ENCODE data around the gene NR3C2. TPM values are rescaled to one million over a fixed set of nuclear protein-coding genes. Genes with fewer than 3 reads are reported as not detected.

Gene NR3C2
- total RNA-seq, 2 experiments from 2014 or later: 3.1 to 3.3 TPM

DNA sequence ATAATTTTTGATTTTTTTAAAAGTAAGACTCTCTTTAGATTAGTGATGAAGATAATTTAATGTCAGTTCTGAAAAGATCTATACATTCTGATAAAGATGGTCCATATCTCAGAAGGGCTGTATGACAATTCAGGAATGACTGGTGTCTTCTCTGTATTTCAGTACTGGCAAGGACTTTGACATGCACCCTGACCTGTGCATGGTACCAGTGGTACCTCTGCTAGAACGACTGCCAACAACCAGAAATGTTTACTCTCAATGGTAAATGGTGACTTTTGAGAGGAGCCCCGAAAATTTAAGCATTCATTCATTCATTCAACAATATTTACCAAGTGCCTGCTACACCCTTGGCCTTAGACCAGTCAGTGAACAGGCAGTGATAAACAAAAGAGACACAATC is 4.8 kb downstream of the NR3C2 start:
- ChIA-PET CTCF (no interaction called here), POLR2A (no interaction called here)

DNA sequence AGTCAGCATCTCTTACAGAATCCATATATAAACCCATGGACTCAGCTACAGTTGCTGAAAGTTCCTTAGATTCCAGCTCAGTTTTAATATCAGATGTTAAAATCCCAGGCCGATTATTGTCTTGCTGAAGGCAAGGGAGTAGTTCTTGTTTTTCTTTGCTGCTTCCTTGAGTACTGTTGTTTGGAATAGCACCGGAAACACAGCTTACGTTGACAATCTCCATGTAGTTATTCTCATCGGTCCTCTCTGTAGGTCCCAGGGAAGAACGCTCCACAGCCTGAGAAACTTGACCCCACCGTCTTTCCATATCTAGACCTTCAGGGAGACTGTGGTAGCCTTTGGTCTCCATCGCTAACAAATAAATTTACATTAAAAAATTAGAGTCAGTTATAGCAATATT is 5.7 kb downstream of the NR3C2 start:
- ChIA-PET POLR2A (no interaction called here), CTCF (no interaction called here)

DNA sequence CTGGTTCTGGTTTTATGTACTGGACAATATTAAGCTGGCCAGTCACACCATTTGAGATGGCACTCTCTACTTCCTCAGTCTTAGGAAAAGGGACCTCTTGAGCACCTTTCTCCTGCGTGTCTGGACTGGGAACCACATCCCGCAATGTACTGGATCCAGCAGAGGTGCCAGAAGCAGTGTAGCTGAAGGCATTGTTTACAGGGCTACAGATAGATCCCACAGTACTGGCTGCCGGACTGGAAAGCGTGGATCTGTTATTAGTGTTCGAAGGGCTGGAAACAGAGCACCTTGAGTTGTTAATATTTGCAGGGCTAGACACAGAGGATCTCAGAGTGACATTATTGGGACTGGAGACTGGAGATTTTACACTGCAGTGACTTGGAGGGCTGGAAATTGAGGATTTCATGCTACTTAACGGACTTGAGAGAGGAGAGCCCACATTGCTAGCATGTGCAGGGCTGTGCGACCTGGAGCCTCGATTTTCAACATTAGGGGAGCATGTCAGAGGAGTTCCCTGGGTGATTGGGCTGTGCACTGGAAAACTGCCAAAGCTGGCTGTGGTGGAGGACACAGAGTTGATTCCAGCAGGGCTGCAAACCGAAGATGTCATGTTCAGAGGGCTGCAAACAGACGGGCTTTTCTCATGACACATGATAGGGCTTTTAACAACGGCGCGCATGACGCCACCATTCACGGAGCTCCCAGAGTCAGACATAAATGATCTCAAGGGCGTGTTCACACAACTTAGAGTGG is 6.4 kb downstream of the NR3C2 start:
- POLR2A ChIA-PET: no interaction called here
- CTCF ChIA-PET: no interaction called here

DNA sequence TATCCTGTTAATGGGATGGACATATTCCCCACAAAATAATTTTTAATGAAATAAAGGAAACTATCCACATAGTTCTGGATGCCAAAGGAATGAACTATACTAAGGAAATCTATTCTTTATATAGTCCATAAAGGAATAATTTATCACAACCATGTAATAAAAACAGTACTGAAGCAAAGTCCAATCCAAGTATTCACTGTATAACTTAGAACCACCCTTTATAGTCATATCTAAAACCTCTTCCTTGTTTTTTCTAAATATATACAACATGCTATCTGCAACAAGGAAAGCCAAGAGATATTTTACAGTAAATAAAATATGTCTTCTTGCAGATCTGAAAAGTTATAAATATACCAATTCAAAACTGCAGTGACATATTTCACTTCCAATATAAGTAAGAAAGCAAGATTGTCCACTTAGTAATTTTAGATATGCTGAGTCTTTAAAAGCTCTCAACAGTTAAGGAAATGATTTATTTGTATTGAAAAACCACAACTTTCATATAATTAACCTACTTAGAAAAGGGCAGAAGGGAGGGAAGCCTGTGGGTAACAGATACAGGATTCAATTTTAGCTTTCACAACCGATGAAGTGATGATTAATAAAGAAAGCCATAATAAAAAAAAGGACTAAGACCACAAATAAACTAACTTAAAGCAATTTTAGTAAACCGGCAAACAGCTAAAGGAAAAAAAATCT is 8.0 kb downstream of the NR3C2 start:
- ChIA-PET CTCF (no interaction called here), POLR2A (interaction anchor here (0.7 kb wide), 1 partner anchor 9 kb away, joined by 3 read pairs; no protein-coding TSS in a partner anchor)

DNA sequence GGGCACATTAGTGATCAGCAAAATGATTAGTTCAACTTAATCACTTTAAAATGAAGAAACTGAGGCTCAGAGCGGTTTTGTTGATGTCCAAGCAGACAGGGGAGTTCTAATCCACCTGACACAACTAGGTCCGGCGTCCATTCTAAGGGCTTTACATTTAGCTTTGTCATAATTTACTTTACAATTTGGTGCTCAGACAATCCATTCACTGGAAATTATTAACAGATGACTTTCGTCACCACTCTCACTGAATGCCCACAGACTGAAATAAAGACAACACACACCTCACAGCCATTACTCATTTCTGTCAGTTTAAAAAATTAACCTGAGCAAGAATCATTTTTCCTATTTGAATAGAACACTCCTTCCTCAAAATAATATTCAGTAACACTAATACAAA is 10.8 kb downstream of the NR3C2 start:
- ChIA-PET CTCF (no interaction called here), POLR2A (interaction anchor here (1.5 kb wide), 1 partner anchor 11 kb away, joined by 4 read pairs; the partner anchor contains the start of gene NR3C2)

DNA sequence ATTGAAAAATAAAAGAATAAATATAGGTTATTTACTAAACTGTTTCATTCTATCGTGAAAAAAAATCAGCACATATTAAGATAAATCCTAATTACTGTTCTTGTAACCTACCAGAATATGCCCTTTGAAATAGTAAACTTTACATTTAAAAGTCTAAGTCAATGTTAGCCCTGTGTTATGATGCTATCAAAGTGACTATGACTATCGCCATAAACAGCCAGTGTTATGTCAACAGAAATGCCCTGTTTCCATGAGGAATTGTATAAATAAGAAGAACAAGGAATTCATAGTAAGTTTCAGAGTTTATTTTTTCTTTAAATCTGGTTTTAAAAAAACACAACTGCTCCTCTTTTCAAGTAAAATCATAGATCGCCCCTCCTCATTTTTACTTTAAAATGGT is 11.4 kb downstream of the NR3C2 start:
- ChIA-PET POLR2A (no interaction called here), CTCF (no interaction called here)

DNA sequence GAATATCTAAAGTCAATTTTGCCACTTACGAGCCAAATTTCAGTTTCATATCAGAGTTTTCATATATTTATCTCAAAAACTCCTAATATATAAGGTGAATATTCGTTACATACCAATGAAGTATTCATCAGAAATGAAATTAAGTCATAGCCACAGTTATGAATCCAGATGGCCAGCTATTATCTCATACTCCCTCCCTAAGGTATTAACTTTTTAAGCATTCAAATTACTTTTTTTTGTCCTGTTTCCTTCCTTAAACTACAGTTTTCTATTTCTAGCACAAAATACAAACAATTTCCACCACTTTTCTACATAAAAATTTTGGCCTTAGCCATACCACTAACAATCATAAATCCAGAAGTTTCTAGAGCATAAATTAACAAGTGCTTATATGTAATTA is 13.0 kb downstream of the NR3C2 start:
- ChIA-PET POLR2A (no interaction called here), CTCF (no interaction called here)

DNA sequence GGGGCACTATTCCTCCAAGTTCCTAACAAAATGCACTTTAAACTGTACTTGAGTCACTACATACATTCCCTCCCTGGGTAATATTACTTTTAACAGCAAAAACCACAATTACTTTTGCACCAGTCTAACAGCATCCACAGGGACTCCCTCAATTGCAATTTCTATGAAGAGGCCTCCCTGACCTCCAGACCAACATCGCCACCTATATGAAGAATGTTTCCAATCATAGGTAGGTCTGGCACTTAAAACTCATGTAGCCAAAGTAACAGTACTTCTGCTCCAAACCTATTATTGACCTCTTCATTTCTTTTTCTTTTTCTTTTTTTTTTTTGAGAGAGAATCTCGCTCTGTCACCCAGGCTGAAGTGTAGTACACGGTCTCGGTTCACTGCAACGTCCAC is 15.6 kb downstream of the NR3C2 start:
- CTCF ChIA-PET: interaction anchor here (0.7 kb wide), 1 partner anchor 385 kb away, joined by 4 read pairs; no protein-coding TSS in a partner anchor

DNA sequence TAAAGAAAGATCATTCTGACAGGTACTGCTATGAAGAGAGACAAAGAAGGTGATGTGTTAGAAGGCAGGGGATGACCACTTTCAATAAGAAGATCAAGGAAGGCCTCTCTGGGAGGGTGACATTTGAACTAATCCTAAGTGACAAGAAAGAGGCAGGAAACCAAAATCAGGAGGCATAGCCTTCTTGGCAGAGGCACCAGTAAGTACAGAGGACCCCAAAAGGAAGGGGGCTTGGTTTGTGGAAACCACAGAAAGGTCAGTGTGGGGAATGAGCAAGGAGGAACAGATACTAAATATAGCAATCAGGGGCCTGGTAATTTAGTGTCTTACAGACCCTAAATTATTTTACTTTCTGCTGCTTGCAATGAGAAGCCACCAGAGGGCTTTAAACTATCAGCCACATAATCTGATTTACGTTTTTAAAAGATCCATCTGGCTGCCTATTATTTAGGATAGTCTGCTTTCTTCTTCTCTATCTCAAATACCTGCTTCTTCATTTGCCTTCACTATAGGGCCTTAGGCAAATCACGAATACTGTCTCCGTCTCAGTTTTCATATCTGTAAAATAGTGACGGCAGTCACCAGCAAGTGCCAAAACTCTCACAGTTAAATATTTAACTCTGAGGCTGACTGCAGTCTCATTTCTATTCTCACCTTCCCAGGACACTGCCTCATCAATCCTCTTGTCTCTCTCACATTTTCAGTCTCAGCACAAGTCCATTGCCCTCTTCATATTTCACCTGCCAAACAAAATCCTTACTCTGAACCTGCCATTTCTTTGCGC is 16.7 kb downstream of the NR3C2 start:
- ChIA-PET POLR2A (no interaction called here), CTCF (no interaction called here)

More for the DNA sequence above, 15.6 kb downstream of the NR3C2 start:
- POLR2A ChIA-PET: no interaction called here

DNA sequence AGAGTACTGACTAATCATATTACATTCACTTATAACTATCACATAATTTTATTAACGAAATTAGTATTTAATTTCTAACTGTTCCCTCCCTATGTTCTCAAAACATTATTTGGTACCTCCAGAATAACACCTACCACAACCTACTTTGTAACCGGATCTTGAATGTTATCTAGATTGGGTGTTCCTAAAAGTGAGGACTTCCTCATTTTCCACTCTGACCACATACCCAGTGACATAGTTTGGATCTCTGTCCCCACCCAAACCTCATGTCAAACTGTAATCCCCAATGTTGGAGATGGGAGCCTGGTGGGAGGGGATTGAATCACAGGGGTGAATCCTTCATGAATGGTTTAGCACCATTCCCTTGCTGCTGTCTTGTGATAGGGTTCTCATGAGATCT is 21.8 kb downstream of the NR3C2 start:
- POLR2A ChIA-PET: no interaction called here
- CTCF ChIA-PET: no interaction called here

DNA sequence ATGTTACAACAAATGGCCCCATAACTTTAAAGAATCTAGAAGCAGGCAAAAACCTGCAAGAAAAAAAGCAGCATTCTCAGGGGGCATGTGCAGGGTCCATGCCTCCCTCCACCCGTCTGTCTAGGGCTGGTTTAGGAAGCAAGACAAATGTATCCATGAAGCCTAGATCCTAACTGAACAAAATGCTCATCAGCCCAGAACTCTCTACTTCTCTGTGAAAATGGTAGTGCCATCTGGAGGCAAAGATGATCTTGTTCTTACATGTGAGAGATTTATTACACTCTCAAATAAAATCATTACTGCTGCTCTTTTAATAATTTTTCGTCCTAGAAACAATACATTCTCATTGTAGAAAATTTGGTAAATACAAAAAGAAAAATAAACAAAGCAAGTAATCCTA is 26.7 kb downstream of the NR3C2 start:
- ChIA-PET CTCF (no interaction called here), POLR2A (no interaction called here)

DNA sequence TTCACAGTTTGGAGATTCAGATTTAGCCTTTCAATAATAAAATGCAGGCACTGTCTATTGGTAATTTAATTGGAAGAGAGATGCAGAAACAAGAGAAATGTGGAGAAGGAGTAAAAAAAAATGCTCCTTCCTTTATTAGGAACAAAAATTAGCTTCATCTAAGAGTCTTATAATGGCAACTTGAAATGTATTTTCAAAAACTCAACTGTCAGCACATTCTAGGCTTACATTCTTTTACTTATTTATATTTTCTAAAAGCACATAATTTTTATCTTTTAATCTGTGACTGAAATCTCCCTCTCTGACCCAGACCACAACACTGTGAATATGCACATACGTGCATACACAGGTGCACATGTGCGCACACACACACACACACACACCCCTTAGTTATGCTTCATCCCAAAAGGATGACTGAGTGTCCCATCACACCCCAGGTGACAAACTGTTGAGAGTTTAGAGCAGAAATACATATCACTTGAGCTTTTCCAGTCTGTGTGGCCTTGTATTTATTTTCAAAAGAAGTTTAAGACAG is 29.7 kb downstream of the NR3C2 start:
- CTCF ChIA-PET: interaction anchor here (0.9 kb wide), 1 partner anchor 16 kb away, joined by 3 read pairs; no protein-coding TSS in a partner anchor
- POLR2A ChIA-PET: no interaction called here

DNA sequence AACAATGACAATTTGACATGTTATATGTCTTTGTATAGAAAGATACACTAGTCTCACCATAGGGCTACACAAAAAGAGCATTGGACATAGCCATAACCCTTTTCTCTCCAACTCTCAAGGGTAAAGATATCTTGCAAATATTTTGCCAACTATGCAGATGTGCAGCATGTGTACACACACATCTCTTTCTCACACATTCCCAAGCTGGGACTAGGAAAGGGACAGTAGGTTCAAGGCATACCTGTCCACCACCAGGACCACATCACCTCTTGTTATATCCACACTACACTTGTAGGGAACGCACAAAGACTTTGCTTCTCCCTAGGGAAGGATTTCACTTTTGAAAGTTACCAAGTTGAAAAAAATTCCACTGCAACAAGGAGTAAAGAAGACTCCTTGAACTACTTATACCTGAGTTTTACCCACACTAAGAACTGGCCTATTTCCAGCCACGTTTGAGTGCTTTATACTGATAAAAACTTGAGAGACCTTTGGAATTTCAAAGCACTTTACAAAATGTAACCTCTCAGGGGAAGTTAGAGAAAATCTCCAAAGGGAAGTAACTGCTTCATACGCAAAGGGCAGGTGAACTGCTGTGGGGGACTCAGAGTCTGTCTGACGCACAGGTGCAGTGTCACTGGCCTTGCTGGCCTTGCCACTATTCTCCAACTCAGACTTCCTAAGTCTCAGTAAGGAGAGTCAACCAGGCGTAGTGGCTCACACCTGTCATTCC is 36.9 kb downstream of the NR3C2 start:
- CTCF ChIA-PET: no interaction called here
- POLR2A ChIA-PET: no interaction called here

DNA sequence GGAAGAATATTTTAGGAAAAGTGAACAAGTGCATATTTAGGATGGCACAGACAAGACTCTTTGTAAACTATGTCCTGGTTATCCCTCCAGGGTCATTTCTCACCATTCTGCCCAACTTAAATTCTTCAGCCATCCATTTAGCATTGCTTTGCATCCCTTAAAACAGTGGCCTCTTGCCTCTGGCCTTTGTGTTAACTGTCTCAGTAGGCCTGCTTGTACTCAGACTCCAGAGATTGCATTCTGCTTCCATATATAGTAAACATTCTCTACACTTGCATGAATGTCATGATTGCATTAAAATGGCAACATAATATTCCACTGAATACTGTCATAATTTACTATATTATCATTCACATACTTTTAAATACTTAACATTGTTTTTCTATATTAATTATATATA is 43.2 kb downstream of the NR3C2 start:
- ChIA-PET POLR2A (no interaction called here), CTCF (no interaction called here)

DNA sequence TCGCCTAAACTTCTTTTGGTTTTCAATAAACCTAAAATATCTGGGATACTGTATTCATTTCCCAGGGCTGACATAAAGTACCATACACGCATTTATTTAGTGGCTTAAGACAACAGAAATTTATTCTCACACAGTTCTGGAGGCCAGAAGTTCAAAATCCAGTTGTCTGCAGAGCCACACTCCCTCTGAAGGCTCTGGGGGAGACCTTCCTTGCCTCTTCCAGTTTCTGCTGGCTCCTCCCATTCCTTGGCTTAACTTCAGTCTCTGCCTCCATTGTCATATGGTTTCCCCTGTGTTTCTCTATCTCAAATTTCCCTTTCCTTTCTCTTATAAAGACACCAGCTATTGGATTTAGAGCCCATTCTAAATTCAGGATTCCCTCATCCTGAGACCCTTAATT is 44.4 kb downstream of the NR3C2 start:
- POLR2A ChIA-PET: no interaction called here
- CTCF ChIA-PET: no interaction called here

DNA sequence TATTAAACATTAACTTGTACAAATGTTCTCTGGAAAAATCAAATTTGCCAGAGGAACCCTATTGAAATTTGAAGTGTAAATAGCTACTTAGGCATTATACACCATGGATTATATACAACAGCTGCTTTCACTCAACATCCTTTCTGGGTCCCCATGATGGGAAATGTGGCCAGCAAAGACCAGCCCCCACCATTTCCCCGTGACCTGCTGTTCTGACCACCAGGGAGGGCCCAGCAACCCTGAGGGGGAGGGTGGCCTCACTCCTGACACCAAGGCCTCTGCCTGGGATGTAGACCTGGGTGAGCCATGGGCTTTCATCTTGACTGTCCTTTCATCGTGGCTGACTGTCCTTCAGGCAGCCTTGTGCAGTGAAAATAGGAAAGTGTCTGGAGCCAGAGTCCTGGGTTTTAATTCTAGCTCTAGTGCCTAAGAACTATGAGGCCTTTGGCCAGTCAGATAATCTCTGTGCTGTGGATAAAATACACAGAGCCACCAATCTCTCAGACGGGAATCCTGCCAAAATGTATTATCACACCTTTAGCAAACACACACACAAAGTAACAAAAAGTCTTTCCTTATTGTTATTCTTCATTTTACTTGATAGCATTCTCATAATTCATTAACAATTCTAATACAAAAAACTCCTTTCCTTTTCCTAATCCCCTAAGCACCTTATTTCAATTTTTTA is 45.1 kb downstream of the NR3C2 start:
- POLR2A ChIA-PET: no interaction called here
- CTCF ChIA-PET: interaction anchor here (1.2 kb wide), 1 partner anchor 15 kb away, joined by 3 read pairs; no protein-coding TSS in a partner anchor

DNA sequence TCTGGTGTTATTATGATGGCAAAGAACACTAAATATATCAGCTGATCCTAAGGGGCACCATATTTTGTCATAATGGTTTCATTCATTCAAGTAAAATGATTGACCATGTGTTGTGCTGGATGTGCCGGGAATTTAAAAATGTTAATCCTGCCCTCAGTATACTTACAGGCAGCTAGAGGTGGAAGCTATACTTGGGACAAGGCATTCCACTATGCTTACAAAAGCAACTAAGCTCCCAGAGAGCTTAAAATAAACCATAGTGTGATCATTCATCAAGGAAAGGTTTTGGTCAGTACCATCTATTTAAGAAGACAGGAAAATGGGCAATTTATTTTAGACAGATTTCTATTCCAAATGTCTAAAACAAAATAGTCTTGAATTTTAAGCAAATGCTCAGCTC is 46.4 kb downstream of the NR3C2 start:
- ChIA-PET POLR2A (no interaction called here), CTCF (interaction anchor here (1.2 kb wide), 1 partner anchor 17 kb away, joined by 3 read pairs; no protein-coding TSS in a partner anchor)

DNA sequence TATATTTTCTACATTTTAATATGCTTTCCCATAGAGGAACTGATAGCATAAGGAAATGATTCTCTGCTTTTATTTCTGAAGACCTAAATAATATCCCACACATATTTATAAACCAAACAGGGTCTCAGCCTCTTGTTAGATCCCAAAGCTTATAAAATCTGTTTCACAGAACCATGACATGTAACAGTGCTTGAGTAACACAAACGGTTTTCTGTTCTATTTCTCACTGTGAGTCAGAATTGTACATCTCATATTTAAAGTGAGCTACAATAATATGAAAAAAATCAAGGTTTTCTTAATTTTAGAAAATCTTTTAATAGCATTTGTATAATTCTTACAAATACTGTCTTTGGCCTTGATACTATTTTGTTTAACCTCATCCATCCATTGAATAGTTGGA is 51.2 kb downstream of the NR3C2 start:
- CTCF ChIA-PET: interaction anchor here (0.6 kb wide), 1 partner anchor 52 kb away, joined by 8 read pairs; no protein-coding TSS in a partner anchor

DNA sequence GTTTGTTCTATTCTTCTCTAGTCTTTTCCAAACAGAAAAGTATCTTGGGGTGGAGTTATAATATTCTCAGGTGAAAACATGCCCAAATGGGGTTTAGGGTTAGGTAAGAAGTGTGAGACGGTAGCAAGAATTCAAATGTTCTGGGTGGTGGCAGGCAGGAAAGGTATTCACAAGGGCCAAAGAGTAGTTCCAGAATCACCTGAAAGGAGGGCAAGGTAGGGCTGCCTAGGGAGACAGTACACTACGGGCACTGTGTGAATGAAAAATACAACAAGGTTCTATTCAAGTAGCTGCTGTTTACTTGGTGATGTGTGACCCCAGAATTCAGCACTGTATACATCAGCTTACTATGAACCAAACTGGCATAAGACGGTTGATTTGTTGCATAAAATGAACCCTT is 51.9 kb downstream of the NR3C2 start:
- POLR2A ChIA-PET: no interaction called here

More for the DNA sequence above, 51.2 kb downstream of the NR3C2 start:
- POLR2A ChIA-PET: no interaction called here

More for the DNA sequence above, 51.9 kb downstream of the NR3C2 start:
- CTCF ChIA-PET: interaction anchor here (0.6 kb wide), 1 partner anchor 53 kb away, joined by 8 read pairs; no protein-coding TSS in a partner anchor
